Measurements from ENCODE around the gene TM9SF4.

DNA sequence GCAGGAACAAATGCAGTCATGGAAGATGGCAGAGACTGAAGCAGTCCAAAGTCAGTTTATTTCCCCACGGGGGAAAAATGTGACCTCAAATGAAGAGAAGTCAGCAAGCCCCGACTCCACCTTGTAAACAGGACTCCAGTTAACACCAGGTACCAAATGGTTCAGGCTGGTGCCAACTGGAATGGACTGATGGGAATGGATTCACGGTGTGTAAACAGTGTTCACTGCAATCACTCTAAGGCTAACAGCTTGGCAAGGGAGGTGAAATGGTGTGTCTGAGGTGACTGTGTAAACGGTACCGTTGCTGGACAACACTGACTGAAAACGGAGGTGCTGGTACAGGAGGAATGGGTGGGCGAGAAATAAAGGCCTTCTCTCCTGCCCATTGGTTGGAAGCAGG lies 86.1 kb downstream of the TM9SF4 start:
- TF ChIP-seq TCF12 (IDR thresholded peaks at IDR 0.05; ENCODE audit: low read depth), result no peak
- TF ChIP-seq RAD21 (IDR thresholded peaks at IDR 0.05; ENCODE audit: low read depth), result no peak
- TF ChIP-seq EP300 (IDR thresholded peaks at IDR 0.05; ENCODE audit: borderline replicate concordance), result no peak
- TF ChIP-seq EGR1 (IDR thresholded peaks at IDR 0.05), result no peak
- TF ChIP-seq CEBPB (IDR thresholded peaks at IDR 0.05), result no peak
- no peak for TF ChIP-seq TAF1 (IDR thresholded peaks at IDR 0.05; ENCODE audit: low read depth)
- TF ChIP-seq, protein P1, sequence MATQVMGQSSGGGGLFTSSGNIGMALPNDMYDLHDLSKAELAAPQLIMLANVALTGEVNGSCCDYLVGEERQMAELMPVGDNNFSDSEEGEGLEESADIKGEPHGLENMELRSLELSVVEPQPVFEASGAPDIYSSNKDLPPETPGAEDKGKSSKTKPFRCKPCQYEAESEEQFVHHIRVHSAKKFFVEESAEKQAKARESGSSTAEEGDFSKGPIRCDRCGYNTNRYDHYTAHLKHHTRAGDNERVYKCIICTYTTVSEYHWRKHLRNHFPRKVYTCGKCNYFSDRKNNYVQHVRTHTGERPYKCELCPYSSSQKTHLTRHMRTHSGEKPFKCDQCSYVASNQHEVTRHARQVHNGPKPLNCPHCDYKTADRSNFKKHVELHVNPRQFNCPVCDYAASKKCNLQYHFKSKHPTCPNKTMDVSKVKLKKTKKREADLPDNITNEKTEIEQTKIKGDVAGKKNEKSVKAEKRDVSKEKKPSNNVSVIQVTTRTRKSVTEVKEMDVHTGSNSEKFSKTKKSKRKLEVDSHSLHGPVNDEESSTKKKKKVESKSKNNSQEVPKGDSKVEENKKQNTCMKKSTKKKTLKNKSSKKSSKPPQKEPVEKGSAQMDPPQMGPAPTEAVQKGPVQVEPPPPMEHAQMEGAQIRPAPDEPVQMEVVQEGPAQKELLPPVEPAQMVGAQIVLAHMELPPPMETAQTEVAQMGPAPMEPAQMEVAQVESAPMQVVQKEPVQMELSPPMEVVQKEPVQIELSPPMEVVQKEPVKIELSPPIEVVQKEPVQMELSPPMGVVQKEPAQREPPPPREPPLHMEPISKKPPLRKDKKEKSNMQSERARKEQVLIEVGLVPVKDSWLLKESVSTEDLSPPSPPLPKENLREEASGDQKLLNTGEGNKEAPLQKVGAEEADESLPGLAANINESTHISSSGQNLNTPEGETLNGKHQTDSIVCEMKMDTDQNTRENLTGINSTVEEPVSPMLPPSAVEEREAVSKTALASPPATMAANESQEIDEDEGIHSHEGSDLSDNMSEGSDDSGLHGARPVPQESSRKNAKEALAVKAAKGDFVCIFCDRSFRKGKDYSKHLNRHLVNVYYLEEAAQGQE (IDR thresholded peaks at IDR 0.05; ENCODE audit: low read depth), result no peak
- TF ChIP-seq, protein P2, sequence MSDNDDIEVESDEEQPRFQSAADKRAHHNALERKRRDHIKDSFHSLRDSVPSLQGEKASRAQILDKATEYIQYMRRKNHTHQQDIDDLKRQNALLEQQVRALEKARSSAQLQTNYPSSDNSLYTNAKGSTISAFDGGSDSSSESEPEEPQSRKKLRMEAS (IDR thresholded peaks at IDR 0.05), result no peak
- TF ChIP-seq YY1 (IDR thresholded peaks at IDR 0.05; ENCODE audit: low read depth), result no peak
- no peak for TF ChIP-seq TEAD4 (IDR thresholded peaks at IDR 0.05)

Data from Ishikawa (cell line).